HL-60 (cell line): ENCODE data around the gene ERMP1.

Source experiments
- DNase-seq, 2 experiments: peaks; one replicate each; pipeline ENCODE4 v3.0.0-alpha.2; 2010 to 2020; ENCODE audit warnings: low read depth in 1 of 2, low spot score in 1 of 2
- H3K27ac ChIP-seq: fragments of 250-450 bp; sonication (Bioruptor Pico); replicated peaks from 2 replicates; pipeline ENCODE4 v1.5.1; 2020; ENCODE audit warnings: mild to moderate bottlenecking, moderate library complexity
- H3K27me3 ChIP-seq: fragments of 250-450 bp; sonication (Bioruptor Pico); 2 replicates; pipeline ENCODE4 v1.5.1; 2021; ENCODE audit warnings: mild to moderate bottlenecking, moderate library complexity; ENCODE audit not compliant: insufficient read depth, poor library complexity, severe bottlenecking
- H3K4me3 ChIP-seq: replicated peaks from 2 replicates; pipeline ENCODE4 v1.5.1; 2011; ENCODE audit warnings: mild to moderate bottlenecking, control low read depth, low read length; ENCODE audit not compliant: insufficient read depth
- GABPA ChIP-seq: IDR thresholded peaks from 2 replicates; pipeline ENCODE4 v1.6.1; 2012; ENCODE audit warnings: low read depth
- POLR2AphosphoS5 ChIP-seq: IDR thresholded peaks from 2 replicates; pipeline ENCODE4 v1.6.1; 2012; ENCODE audit warnings: low read depth
- SPI1 ChIP-seq: IDR thresholded peaks from 2 replicates; pipeline ENCODE4 v1.6.1; 2012; ENCODE audit warnings: low read depth, mild to moderate bottlenecking, borderline replicate concordance
- TF ChIP-seq, protein P1 (sequence below): IDR thresholded peaks from one replicate; pipeline ENCODE4 v1.5.1; 2011; ENCODE audit warnings: low read length, control low read depth, inconsistent platforms; ENCODE audit not compliant: insufficient read depth
- TF ChIP-seq, protein P2 (sequence below): IDR thresholded peaks from 2 replicates; pipeline ENCODE4 v1.6.1; 2012; ENCODE audit warnings: low read depth; ENCODE audit not compliant: insufficient replicate concordance

The ERMP1 gene

DNA sequence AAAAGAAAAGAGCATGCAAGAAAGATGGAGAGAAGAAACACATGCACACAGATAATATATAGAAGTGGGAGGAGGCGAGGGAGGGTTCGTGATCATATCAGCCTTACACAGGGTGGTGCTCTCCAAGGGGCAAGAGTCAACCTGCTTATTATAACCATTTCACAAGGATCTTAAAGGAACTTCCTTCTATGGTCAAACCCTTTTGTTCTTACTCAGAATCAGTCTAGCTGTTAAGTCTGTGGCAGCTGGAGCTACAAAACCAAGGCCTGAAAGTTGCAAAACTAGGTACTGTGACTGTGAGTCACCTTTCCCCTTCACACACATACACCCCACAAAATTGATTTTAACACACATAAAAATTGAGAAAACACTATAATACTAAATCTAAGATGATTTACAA, 18.5 kb upstream of the ERMP1 start:
- peak; percentile 87 to 89 for DNase-seq
- Histone ChIP-seq H3K27ac (peak overlapping the region; percentile 38), H3K4me3 (no peak overlapping the region), H3K27me3 (no peaks in the 10 kb centered on the region)
- TF ChIP-seq, protein P1, sequence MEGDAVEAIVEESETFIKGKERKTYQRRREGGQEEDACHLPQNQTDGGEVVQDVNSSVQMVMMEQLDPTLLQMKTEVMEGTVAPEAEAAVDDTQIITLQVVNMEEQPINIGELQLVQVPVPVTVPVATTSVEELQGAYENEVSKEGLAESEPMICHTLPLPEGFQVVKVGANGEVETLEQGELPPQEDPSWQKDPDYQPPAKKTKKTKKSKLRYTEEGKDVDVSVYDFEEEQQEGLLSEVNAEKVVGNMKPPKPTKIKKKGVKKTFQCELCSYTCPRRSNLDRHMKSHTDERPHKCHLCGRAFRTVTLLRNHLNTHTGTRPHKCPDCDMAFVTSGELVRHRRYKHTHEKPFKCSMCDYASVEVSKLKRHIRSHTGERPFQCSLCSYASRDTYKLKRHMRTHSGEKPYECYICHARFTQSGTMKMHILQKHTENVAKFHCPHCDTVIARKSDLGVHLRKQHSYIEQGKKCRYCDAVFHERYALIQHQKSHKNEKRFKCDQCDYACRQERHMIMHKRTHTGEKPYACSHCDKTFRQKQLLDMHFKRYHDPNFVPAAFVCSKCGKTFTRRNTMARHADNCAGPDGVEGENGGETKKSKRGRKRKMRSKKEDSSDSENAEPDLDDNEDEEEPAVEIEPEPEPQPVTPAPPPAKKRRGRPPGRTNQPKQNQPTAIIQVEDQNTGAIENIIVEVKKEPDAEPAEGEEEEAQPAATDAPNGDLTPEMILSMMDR: no peak
- TF ChIP-seq POLR2AphosphoS5: no peak; the same call in 1 of the 2 replicates
- TF ChIP-seq GABPA: no peak
- no peak for TF ChIP-seq SPI1
- TF ChIP-seq, protein P2, sequence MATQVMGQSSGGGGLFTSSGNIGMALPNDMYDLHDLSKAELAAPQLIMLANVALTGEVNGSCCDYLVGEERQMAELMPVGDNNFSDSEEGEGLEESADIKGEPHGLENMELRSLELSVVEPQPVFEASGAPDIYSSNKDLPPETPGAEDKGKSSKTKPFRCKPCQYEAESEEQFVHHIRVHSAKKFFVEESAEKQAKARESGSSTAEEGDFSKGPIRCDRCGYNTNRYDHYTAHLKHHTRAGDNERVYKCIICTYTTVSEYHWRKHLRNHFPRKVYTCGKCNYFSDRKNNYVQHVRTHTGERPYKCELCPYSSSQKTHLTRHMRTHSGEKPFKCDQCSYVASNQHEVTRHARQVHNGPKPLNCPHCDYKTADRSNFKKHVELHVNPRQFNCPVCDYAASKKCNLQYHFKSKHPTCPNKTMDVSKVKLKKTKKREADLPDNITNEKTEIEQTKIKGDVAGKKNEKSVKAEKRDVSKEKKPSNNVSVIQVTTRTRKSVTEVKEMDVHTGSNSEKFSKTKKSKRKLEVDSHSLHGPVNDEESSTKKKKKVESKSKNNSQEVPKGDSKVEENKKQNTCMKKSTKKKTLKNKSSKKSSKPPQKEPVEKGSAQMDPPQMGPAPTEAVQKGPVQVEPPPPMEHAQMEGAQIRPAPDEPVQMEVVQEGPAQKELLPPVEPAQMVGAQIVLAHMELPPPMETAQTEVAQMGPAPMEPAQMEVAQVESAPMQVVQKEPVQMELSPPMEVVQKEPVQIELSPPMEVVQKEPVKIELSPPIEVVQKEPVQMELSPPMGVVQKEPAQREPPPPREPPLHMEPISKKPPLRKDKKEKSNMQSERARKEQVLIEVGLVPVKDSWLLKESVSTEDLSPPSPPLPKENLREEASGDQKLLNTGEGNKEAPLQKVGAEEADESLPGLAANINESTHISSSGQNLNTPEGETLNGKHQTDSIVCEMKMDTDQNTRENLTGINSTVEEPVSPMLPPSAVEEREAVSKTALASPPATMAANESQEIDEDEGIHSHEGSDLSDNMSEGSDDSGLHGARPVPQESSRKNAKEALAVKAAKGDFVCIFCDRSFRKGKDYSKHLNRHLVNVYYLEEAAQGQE: no peak

DNA sequence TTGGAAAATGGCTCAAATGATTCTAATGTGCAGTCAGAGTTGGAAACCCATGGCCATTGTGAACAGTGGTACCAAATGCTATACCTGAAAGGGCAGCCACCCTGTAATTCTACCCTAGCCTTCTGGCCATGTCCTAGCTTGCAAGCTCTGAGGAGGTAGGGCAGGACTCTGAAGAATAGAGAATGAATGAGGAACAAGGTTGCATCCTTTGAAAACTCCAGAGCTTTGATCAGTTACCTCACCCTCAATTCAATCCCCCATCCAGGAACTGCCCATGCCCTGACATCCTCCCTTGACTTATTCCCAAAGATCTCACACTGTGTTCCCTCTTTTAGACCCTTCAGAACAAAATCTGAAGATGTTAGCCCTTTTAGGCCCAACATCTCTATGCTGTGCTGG, 17.8 kb upstream of the ERMP1 start:
- DNase-seq: no peak
- peak overlapping the region; percentile 38; the same call in 1 of the 2 replicates for H3K27ac ChIP-seq
- no peaks in the 10 kb centered on the region for H3K27me3 ChIP-seq
- H3K4me3 ChIP-seq: no peak overlapping the region
- TF ChIP-seq SPI1: no peak
- TF ChIP-seq, protein P1: no peak
- TF ChIP-seq, protein P2: no peak
- TF ChIP-seq POLR2AphosphoS5: no peak
- no peak for TF ChIP-seq GABPA

DNA sequence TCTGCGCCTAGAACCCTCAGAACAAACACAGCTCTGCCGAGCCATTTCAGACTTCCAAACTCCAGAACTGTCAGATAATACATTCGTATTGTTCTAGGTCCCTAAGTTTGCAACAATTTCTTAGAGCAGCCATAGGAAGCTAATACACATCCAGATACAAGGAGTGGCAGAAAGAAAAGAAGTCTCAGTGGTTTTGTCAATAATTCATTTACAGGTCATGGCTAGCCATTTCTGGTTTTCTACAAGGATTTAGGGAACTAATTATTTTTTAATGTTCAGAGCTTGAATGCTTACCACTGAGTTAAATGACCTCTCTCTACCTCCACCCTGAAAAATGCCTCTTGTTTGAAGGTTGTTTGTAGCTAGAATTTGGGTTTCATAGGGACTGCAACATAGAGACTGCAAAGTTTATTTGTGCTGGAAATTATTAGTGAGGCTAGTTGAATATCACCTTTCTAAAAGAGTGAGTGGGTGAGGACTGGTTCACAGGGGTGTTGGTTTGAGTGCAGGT, 15.5 kb upstream of the ERMP1 start:
- TF ChIP-seq, protein P1: no peak
- TF ChIP-seq POLR2AphosphoS5 (no peak), GABPA (no peak), SPI1 (no peak)
- TF ChIP-seq, protein P2: no peak
- Histone ChIP-seq H3K4me3 (no peak overlapping the region), H3K27ac (no peak overlapping the region), H3K27me3 (no peaks in the 10 kb centered on the region)
- no peak for DNase-seq
